Measurements from ENCODE around the gene CPTP. TPM values are rescaled to one million over a fixed set of nuclear protein-coding genes. Genes with fewer than 3 reads are reported as not detected.
A peak's percentile ranks its signal among the peaks of the same experiment; 100 is the strongest.

CPTP gene
- total and polyA plus RNA-seq, 2 of the 13 experiments (the other 11 are each of a cell fraction or from before 2014, with no cell fraction given) = 5.5 to 9.3 TPM

DNA sequence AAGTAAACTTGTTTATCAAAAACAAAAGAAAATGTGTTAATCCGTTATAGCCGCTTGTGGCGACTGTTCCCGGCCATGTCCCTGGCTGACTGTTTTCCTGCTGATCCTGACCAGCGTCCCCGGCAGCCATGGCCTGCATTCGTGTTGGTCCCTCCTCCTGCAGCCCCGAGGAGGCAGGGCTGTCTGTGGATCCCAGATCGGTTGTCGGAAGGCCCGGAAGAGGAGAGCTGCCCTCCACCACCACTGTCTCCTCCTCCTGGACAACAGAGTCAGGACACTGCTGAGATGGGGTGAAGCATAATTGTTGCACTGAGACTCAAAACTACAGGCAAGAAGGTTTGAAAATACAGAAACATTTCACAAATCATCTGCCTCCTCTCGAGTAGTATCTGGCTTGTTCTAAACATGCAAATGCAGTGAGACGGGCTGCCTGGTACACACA lies 37.4 kb downstream of the CPTP start (continued):
- no peak for TF ChIP-seq BHLHE40 (IDR thresholded peaks at IDR 0.05; ENCODE audit: low read length)
- no peak; the same call in 1 of the 2 replicates for TF ChIP-seq ZNF331 (CRISPR knock-in tag; IDR thresholded peaks at IDR 0.05)
- no peak for TF ChIP-seq ZNF282 (IDR thresholded peaks at IDR 0.05; ENCODE audit: partially characterized antibody)
- TF ChIP-seq FOXJ3 (CRISPR knock-in tag; IDR thresholded peaks at IDR 0.05; ENCODE audit: borderline replicate concordance) = no peak
- no peak for TF ChIP-seq ATF1 (CRISPR knock-in tag; IDR thresholded peaks at IDR 0.05)
- TF ChIP-seq BORCS8-MEF2B (CRISPR knock-in tag; IDR thresholded peaks at IDR 0.05) = no peak
- TF ChIP-seq, protein P1, sequence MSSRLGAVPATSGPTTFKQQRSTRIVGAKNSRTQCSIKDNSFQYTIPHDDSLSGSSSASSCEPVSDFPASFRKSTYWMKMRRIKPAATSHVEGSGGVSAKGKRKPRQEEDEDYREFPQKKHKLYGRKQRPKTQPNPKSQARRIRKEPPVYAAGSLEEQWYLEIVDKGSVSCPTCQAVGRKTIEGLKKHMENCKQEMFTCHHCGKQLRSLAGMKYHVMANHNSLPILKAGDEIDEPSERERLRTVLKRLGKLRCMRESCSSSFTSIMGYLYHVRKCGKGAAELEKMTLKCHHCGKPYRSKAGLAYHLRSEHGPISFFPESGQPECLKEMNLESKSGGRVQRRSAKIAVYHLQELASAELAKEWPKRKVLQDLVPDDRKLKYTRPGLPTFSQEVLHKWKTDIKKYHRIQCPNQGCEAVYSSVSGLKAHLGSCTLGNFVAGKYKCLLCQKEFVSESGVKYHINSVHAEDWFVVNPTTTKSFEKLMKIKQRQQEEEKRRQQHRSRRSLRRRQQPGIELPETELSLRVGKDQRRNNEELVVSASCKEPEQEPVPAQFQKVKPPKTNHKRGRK (CRISPR knock-in tag; IDR thresholded peaks at IDR 0.05) = no peak
- no peak for TF ChIP-seq MAZ (IDR thresholded peaks at IDR 0.05; ENCODE audit: borderline replicate concordance, low read depth, low read length)
- no peak for TF ChIP-seq MAZ (CRISPR knock-in tag; IDR thresholded peaks at IDR 0.05; ENCODE audit: low read depth)
- TF ChIP-seq ZNF484 (CRISPR knock-in tag; IDR thresholded peaks at IDR 0.05; ENCODE audit: borderline replicate concordance, low read depth) = no peak
- TF ChIP-seq, protein P2, sequence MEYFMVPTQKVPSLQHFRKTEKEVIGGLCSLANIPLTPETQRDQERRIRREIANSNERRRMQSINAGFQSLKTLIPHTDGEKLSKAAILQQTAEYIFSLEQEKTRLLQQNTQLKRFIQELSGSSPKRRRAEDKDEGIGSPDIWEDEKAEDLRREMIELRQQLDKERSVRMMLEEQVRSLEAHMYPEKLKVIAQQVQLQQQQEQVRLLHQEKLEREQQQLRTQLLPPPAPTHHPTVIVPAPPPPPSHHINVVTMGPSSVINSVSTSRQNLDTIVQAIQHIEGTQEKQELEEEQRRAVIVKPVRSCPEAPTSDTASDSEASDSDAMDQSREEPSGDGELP (IDR thresholded peaks at IDR 0.05; ENCODE audit: borderline replicate concordance, low read depth) = no peak; the same call in 1 of the 2 replicates
- 0 out of 2 replicates have a peak, but pooled peaks have one; percentile 21 for TF ChIP-seq KAT8 (CRISPR knock-in tag; IDR thresholded peaks at IDR 0.05)
- TF ChIP-seq, protein P3, sequence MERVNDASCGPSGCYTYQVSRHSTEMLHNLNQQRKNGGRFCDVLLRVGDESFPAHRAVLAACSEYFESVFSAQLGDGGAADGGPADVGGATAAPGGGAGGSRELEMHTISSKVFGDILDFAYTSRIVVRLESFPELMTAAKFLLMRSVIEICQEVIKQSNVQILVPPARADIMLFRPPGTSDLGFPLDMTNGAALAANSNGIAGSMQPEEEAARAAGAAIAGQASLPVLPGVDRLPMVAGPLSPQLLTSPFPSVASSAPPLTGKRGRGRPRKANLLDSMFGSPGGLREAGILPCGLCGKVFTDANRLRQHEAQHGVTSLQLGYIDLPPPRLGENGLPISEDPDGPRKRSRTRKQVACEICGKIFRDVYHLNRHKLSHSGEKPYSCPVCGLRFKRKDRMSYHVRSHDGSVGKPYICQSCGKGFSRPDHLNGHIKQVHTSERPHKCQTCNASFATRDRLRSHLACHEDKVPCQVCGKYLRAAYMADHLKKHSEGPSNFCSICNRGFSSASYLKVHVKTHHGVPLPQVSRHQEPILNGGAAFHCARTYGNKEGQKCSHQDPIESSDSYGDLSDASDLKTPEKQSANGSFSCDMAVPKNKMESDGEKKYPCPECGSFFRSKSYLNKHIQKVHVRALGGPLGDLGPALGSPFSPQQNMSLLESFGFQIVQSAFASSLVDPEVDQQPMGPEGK (CRISPR knock-in tag; IDR thresholded peaks at IDR 0.05) = peak; percentile 63
- no peak for TF ChIP-seq MTF2 (CRISPR knock-in tag; IDR thresholded peaks at IDR 0.05; ENCODE audit: borderline replicate concordance)
- TF ChIP-seq ZFX (CRISPR knock-in tag; IDR thresholded peaks at IDR 0.05; ENCODE audit: low read depth) = peak; percentile 82
- no peak for TF ChIP-seq PITX1 (CRISPR knock-in tag; IDR thresholded peaks at IDR 0.05)
- TF ChIP-seq ZNF3 (CRISPR knock-in tag; IDR thresholded peaks at IDR 0.05) = no peak
- TF ChIP-seq, protein P4, sequence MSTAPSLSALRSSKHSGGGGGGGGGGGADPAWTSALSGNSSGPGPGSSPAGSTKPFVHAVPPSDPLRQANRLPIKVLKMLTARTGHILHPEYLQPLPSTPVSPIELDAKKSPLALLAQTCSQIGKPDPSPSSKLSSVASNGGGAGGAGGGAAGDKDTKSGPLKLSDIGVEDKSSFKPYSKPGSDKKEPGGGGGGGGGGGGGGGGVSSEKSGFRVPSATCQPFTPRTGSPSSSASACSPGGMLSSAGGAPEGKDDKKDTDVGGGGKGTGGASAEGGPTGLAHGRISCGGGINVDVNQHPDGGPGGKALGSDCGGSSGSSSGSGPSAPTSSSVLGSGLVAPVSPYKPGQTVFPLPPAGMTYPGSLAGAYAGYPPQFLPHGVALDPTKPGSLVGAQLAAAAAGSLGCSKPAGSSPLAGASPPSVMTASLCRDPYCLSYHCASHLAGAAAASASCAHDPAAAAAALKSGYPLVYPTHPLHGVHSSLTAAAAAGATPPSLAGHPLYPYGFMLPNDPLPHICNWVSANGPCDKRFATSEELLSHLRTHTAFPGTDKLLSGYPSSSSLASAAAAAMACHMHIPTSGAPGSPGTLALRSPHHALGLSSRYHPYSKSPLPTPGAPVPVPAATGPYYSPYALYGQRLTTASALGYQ (CRISPR knock-in tag; IDR thresholded peaks at IDR 0.05) = no peak
- TF ChIP-seq TEAD2 (CRISPR knock-in tag; IDR thresholded peaks at IDR 0.05) = no peak
- TF ChIP-seq ZNF773 (CRISPR knock-in tag; IDR thresholded peaks at IDR 0.05; ENCODE audit: borderline replicate concordance) = no peak
- no peak for TF ChIP-seq SYNCRIP (IDR thresholded peaks at IDR 0.05; ENCODE audit: insufficient read depth, low read depth, low read length)
- TF ChIP-seq ETV5 (CRISPR knock-in tag; IDR thresholded peaks at IDR 0.05; ENCODE audit: borderline replicate concordance) = peak; percentile 33; the same call in 1 of the 2 replicates
- no peak for TF ChIP-seq EHMT2 (IDR thresholded peaks at IDR 0.05; ENCODE audit: borderline replicate concordance, low read depth, low read length)
- TF ChIP-seq MIXL1 (CRISPR knock-in tag; IDR thresholded peaks at IDR 0.05) = 0 out of 2 replicates have a peak, but pooled peaks have one; percentile 14
- no peak for TF ChIP-seq ADNP (CRISPR knock-in tag; IDR thresholded peaks at IDR 0.05)
- no peak for TF ChIP-seq MAF1 (CRISPR knock-in tag; IDR thresholded peaks at IDR 0.05; ENCODE audit: borderline replicate concordance)
- no peak for TF ChIP-seq HIVEP1 (CRISPR knock-in tag; IDR thresholded peaks at IDR 0.05)
- no peak for TF ChIP-seq HCFC1 (IDR thresholded peaks at IDR 0.05; ENCODE audit: low read depth, low read length)
